ENCODE data around the gene PKM. TPM values are rescaled to one million over a fixed set of nuclear protein-coding genes. Genes with fewer than 3 reads are reported as not detected.

The PKM gene
- total and polyA plus RNA-seq, 9 of the 15 experiments (the other 6 are each of a cell fraction or from before 2014, with no cell fraction given), result 140 to 825 (median 383) TPM

- TF ChIP-seq ZNF778 (CRISPR knock-in tag; IDR thresholded peaks at IDR 0.05) (no peak), CSDE1 (IDR thresholded peaks at IDR 0.05) (no peak), ID3 (CRISPR knock-in tag; IDR thresholded peaks at IDR 0.05) (no peak), ID3 (tag; IDR thresholded peaks at IDR 0.05) (no peak), RAD21 (CRISPR knock-in tag; conservative IDR thresholded peaks at IDR 0.05 in 1 of 2, IDR thresholded peaks at IDR 0.05 in 1 of 2) (no peak), COPS2 (conservative IDR thresholded peaks at IDR 0.05) (no peak), ZNF444 (CRISPR knock-in tag; IDR thresholded peaks at IDR 0.05) (no peak), ZNF124 (CRISPR knock-in tag; IDR thresholded peaks at IDR 0.05) (no peak), ZNF217 (CRISPR knock-in tag; IDR thresholded peaks at IDR 0.05) (no peak), ZNF57 (CRISPR knock-in tag; IDR thresholded peaks at IDR 0.05) (no peak), CXXC5 (CRISPR knock-in tag; IDR thresholded peaks at IDR 0.05) (no peak), ATF7 (IDR thresholded peaks at IDR 0.05) (no peak), YBX1 (IDR thresholded peaks at IDR 0.05) (no peak), MCM7 (IDR thresholded peaks at IDR 0.05) (no peak)
- TF ChIP-seq, protein P1, sequence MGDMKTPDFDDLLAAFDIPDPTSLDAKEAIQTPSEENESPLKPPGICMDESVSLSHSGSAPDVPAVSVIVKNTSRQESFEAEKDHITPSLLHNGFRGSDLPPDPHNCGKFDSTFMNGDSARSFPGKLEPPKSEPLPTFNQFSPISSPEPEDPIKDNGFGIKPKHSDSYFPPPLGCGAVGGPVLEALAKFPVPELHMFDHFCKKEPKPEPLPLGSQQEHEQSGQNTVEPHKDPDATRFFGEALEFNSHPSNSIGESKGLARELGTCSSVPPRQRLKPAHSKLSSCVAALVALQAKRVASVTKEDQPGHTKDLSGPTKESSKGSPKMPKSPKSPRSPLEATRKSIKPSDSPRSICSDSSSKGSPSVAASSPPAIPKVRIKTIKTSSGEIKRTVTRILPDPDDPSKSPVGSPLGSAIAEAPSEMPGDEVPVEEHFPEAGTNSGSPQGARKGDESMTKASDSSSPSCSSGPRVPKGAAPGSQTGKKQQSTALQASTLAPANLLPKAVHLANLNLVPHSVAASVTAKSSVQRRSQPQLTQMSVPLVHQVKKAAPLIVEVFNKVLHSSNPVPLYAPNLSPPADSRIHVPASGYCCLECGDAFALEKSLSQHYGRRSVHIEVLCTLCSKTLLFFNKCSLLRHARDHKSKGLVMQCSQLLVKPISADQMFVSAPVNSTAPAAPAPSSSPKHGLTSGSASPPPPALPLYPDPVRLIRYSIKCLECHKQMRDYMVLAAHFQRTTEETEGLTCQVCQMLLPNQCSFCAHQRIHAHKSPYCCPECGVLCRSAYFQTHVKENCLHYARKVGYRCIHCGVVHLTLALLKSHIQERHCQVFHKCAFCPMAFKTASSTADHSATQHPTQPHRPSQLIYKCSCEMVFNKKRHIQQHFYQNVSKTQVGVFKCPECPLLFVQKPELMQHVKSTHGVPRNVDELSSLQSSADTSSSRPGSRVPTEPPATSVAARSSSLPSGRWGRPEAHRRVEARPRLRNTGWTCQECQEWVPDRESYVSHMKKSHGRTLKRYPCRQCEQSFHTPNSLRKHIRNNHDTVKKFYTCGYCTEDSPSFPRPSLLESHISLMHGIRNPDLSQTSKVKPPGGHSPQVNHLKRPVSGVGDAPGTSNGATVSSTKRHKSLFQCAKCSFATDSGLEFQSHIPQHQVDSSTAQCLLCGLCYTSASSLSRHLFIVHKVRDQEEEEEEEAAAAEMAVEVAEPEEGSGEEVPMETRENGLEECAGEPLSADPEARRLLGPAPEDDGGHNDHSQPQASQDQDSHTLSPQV (IDR thresholded peaks at IDR 0.05), result no peak
- TF ChIP-seq, protein P2, sequence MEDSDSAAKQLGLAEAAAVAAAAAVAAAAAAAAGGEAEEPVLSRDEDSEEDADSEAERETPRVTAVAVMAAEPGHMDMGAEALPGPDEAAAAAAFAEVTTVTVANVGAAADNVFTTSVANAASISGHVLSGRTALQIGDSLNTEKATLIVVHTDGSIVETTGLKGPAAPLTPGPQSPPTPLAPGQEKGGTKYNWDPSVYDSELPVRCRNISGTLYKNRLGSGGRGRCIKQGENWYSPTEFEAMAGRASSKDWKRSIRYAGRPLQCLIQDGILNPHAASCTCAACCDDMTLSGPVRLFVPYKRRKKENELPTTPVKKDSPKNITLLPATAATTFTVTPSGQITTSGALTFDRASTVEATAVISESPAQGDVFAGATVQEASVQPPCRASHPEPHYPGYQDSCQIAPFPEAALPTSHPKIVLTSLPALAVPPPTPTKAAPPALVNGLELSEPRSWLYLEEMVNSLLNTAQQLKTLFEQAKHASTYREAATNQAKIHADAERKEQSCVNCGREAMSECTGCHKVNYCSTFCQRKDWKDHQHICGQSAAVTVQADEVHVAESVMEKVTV (CRISPR knock-in tag; IDR thresholded peaks at IDR 0.05), result no peak
- H3K9me3 ChIP-seq (replicated peaks; ENCODE audit: control insufficient read depth, insufficient read depth, low read depth, low read length), result no peaks in the 10 kb centered on the region
- no peak overlapping the region for H3K27ac ChIP-seq (ENCODE audit: extremely low read depth, low read depth, low read length)
- H3K4me2 ChIP-seq (ENCODE audit: insufficient read depth, low read length), result no peak overlapping the region
- DNase-seq (ENCODE audit: extremely low read depth in 1 of 4, low spot score in 3 of 4), result no peak
- H2AFZ ChIP-seq (ENCODE audit: low read depth, low read length), result no peak overlapping the region
- no peak for ATAC-seq
- H3K79me2 ChIP-seq (ENCODE audit: control insufficient read depth, insufficient read depth, low read length), result no peaks in the 10 kb centered on the region
- WGBS (ENCODE audit: insufficient coverage, low coverage, missing lambda C conversion rate), result 2% methylated on average over 9 of the region's 12 CpGs
- no peak overlapping the region for H3K4me3 ChIP-seq
- no peaks in the 10 kb centered on the region for H3K9me1 ChIP-seq (ENCODE audit: control insufficient read depth, insufficient read depth, low read length)
- BruUV-seq (replicated peaks), result no TSS peak
- peaks cover 0 to 7% of the 10 kb centered on the region in 2 experiments; a peak in 1 of 5 replicates for H3K4me1 ChIP-seq (replicated peaks in 1 of 2; ENCODE audit: control insufficient read depth in 2 of 2, insufficient read depth in 2 of 2, low read length in 2 of 2)
- FAIRE-seq, result no peak
- H3K9ac ChIP-seq (ENCODE audit: insufficient read depth in 1 of 2, low read depth in 2 of 2, low read length in 2 of 2), result no peak overlapping the region
- intact Hi-C loops (cut with micrococcal nuclease) (no loop called here), in situ Hi-C loops (cut with MboI) (no loop called here)
- POLR2A ChIA-PET, result interaction anchor here (0.6 to 0.9 kb wide), 3 partner anchors 17 to 178 kb away, joined by 3 read pairs; no protein-coding TSS in a partner anchor
- H3K27me3 ChIP-seq (ENCODE audit: control insufficient read depth in 2 of 2, insufficient read depth in 2 of 2, low read length in 2 of 2), result peaks cover 34 to 41% of the 10 kb centered on the region in 2 experiments
- 0 out of 2 replicates have a peak, but pooled peaks cover 4% of the 10 kb centered on the region for H4K20me1 ChIP-seq (replicated peaks; ENCODE audit: control insufficient read depth, insufficient read depth, low read length)
- no peaks in the 10 kb centered on the region for H3K36me3 ChIP-seq (ENCODE audit: control insufficient read depth, insufficient read depth, low read length)
- CTCF ChIA-PET (ENCODE audit: low intra/inter-chr PET ratio), result no interaction called here
Observed at GRCh38 chr15:72183781-72184164, 47.2 kb downstream of the PKM start.
